GM19043 (cell line): ENCODE measurements around the gene BLOC1S3.
A peak's percentile ranks its signal among the peaks of the same experiment; 100 is the strongest.

ENCODE experiments used
- ATAC-seq: cut with Tn5 transposase; IDR thresholded peaks from one replicate; pipeline ENCODE4 v1.9.1; 2021; ENCODE audit warnings: low read depth; ENCODE audit not compliant: unreplicated experiment

The BLOC1S3 gene, protein sequence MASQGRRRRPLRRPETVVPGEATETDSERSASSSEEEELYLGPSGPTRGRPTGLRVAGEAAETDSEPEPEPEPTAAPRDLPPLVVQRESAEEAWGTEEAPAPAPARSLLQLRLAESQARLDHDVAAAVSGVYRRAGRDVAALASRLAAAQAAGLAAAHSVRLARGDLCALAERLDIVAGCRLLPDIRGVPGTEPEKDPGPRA

DNA sequence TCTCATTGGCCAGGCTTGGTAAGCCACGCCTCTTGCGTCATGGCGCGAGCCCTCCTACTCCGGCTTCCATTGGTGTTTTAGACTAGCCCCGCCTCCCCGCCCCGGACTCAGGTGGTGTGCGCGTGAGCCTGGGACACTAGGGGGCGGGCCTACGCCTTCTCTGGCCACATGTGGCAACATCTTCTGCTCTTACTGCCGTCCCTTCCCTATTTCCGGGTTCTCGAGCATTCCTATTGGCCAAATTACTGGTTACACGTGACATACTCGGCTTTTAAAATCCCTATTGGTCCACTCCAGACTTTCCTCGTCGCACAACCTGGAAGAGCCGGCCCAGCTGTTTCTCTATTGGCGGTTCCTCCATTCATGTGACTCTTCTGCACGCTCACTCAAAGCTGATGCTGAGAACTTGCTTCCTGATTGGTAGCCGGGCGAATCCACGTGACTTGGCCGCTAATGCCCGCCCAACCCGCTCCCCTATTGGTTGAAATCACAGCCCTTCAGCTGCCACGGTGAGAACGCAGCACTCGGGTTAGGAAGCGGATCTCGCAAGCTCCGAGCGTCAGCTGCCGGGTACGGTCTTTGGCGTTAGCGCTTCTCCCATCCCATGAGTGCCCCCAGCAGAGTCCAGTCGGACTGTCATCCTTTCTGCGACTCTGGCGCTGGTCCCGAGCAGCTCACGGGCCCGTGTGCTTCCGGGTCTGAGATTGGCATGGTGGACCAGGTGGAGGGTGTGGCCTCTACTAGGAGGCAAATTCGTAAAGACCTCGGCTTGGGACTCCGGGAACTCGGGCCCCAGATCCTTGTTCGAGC is at the start of gene BLOC1S3:
BLOC1S3 (plus strand) TSS at position 523 of the 810 bp plus-strand sequence. CDS start 513 bp downstream, outside the sequence.
- peak; percentile 78 for ATAC-seq

DNA sequence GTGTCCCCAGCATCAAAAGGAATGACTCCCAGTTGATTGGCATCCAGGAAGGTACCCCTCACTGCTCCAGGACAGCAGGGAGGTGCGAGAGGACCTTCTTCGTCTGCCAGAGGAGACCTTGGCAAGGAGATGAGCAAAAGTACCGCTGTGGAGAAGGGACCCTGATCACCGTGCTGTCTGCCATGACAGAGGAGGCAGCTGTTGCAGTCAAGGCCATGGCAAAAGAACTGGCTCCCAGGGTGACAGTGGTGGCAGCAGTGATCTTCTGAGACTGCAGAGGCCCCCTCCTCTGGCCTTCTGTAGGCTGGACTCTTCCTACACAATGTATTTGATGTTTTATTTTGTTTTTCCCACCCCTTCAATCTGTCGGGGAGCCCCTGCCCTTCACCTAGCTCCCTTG is 49.8 kb upstream of the BLOC1S3 start:
- no peak for ATAC-seq

GRCh38 chr19:45130236-45130635 is 48.3 kb upstream of the BLOC1S3 start:
- ATAC-seq = no peak

GRCh38 chr19:45130888-45131615 is 47.5 kb upstream of the BLOC1S3 start:
- ATAC-seq = no peak

DNA sequence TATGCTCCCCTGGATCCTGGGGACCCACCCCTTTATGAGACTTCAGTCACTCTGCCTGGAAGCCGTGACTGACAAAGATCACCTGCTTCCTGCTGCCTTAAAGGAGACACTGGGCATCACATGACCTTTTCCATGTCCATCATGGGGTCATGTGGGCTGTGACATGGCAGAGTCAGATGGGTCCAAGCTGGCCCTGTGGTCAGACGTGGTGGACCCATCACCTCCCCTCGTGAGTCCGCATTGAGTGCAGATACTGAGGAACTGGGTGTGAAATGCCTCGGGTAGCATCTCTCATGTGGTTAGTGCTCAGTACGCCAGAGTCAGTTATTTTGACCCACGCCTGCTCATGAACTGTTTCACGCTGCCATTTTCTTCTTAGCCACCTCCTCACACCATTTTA is 44.9 kb upstream of the BLOC1S3 start:
- no peak for ATAC-seq

DNA sequence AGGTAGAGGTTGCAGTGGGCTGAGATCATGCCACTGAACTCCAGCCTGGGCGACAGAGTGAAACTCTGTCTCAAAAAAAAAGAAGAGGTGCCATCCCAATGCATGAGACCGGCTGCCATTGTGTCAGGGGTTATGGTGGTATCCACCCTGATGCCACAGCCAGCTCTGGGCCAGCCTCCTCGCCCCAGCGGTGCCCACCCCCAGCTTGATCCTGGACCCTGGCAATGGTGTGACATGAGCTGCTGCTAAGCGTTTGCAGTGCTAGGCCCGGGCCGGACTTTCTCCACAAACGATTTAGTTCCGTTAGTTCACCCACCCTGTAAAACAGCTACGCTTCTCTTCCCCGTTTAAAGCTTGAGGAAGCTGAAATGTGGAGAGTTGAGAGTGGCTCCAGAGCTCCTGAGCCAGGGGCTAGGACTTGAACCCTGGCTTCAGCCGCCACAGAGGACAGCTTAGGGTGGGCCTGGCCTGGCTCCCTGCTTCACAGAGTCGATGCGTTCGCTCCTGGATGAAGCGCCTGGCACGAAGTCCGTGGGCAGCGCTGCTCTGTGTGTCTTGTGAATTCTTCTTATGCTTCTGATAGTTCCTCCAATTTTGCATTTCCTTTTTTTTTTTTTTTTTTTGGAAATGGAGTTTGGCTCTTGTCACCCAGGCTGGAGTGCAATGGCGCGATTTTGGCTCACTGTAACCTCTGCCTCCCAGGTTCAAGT is 43.3 kb upstream of the BLOC1S3 start:
- no peak for ATAC-seq

- no peak for ATAC-seq
These were observed 41.9 kb upstream of the BLOC1S3 start for GRCh38 chr19:45136507-45137178.

- peak; percentile 67 for ATAC-seq
These were observed 41.3 kb upstream of the BLOC1S3 start for GRCh38 chr19:45137179-45137761.

- no peak for ATAC-seq
These were observed 40.3 kb upstream of the BLOC1S3 start for GRCh38 chr19:45138303-45138751.

DNA sequence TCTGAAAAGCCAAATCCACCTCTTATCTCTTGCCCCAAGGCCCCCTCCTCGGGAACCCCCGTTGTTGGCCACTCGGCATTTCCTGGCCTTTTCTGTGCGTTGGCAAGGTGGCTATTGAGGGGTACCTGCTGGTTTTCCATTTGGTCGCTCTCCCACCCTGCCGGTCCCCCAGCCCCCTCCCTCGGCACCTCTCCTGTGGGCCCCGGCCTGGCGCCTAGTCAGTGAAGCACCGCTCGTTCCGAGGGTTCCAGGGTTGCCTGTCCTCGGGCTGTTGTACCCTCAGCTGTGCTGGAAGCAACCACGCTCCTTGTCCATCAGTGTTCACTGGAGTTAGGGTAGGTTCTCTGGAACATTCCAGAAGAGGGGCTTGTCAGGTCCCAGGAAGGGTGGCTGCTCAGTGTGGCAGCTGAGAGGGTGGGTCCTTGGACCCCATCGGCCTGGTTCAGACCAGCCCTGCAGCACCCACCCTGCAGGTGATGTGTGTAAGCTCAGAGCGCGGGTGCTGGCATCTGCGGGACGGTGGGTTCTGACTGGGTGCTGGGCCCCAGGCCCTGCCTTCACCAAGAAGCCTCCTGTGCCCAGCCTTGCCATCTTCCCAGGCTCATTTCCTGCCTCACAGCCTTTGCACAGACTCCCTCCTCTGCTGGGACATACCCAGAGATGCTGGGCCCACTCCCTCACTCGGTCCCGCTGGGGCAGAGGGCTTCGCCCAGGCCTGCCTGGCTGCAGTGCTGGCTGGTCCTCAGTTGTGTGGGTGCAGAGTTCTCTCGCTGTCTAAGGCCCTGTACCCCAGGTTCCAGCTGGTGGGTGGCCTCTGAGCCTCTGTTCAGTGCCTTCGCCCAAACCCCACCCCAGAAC is 39.1 kb upstream of the BLOC1S3 start:
- ATAC-seq = no peak

DNA sequence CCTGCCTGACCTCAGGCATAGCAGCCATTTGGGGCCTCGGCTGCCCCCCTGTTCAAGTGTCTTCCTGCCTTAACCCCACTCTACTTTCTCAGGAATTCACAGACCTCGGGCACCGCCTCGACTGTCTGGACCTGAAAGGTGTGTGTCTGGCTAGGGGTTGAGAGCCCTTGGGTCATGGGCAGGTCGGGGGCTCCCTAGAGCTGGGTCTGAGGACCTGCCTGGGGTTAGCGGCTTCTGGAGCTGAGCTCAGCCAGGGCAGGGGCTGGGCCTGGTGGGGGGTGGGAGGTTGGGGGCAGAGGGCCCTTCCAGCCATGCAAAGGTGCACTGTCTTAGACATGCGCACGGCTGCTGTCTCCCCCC is 38.5 kb upstream of the BLOC1S3 start:
- ATAC-seq = no peak

DNA sequence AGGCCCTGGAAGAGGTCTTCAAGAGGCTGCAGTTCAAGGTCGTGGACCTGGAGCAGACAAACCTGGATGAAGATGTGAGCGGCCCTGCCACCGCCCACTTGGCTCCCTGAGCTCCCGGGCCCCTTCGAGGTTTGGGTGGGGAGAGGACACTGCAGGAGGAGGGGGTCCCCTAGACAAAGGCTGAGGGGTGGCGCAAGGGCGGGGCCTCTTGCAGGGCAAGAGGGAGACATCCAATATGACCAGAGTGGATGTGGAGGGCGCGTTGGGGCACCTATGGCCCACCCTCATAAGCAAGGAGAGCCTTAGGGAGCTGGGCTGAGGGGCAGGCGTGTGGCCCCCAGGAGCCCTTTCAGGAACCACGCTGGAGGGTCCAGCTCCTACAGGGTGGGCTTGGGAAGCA is 38.1 kb upstream of the BLOC1S3 start:
- ATAC-seq = no peak

GRCh38 chr19:45141203-45141900 is 37.2 kb upstream of the BLOC1S3 start:
- ATAC-seq = no peak

DNA sequence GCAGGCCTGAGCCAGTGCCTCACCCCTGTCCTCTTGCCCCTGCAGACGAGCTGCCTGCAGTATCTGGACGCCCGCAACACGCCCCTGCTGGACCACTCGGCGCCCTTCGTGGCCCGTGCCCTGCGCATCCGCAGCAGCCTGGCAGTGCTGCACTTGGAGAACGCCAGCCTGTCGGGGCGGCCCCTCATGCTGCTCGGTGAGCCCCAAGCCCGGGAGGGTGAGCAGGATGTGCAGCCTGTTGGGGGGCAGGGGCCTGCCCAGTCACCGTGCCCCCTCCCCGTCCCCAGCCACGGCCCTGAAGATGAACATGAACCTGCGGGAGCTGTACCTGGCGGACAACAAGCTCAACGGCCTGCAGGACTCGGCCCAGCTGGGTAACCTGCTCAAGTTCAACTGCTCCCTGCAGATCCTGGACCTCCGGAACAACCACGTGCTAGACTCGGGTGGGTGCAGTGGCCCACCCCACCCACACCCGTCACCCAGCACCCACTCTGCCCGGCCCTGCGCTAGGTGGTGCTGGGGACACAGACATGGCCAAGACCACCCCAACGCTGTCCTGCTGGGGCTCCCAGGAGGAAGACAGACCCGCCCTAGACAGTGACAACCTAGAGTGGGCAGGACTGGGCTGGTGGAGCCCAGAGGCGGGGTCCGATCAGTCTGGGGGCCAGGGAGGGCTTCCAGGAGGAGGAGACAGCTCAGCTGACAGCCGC is 36.4 kb upstream of the BLOC1S3 start:
- no peak for ATAC-seq

DNA sequence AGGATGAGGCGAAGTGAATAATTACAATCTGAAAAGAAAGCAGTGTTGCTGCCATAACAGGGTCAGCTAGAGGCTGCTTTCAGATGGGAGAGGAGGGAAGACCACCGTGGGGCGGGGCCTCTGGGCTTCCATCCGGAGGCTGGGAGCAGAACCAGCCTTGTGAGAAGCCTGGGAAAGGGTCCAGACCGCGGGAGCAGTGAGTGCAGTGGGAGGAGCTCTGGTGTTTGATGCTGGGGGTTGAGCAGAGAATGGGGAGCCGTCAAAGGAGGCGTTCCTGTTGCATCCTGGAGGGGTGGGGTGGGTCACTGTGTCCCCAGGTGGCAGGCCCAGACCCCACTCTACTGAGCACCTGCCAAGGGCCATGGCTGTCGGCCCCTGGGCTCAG is 35.9 kb upstream of the BLOC1S3 start:
- no peak for ATAC-seq

- no peak for ATAC-seq
These were observed 33.9 kb upstream of the BLOC1S3 start for GRCh38 chr19:45144431-45145269.
